ENCODE results near the gene NBEAL2.

NBEAL2 gene

DNA sequence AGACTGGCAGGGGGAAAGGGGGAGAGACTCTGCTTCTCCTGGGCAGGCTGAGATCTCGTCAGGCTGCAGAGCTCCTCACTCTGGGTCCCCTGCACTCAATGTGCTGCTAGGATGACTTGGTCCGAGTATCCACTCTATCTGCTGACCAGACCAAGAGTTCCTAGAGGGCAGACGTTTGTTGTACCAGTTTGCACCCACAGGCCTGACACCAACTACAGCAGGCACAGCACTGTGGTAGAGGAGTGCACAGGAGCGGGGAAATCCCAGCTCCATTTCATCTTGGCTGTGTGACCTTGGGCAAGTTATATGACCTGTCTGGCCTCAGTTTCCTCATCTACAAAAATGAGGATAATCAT is 31.9 kb upstream of the NBEAL2 start:
- Histone ChIP-seq H3K27me3 (ENCODE audit: insufficient read depth, low read depth) (no peaks in the 10 kb centered on the region), H3K4me3 (IDR thresholded peaks at IDR 0.05; ENCODE audit: insufficient read depth, low read depth, low read length) (no peak overlapping the region), H3K4me2 (no peak overlapping the region), H4K20me1 (ENCODE audit: insufficient read depth) (no peaks in the 10 kb centered on the region), H3K27ac (no peak overlapping the region), H3K4me1 (ENCODE audit: low read depth, poor library complexity, severe bottlenecking) (peaks cover 16% of the 10 kb centered on the region), H2AFZ (ENCODE audit: low read depth) (no peak overlapping the region), H3K36me3 (ENCODE audit: insufficient read depth) (no peaks in the 10 kb centered on the region), H3K9ac (no peak overlapping the region), H3K79me2 (ENCODE audit: insufficient read depth, low read depth) (peaks cover 57% of the 10 kb centered on the region; the same call in 1 of the 2 replicates)
- TF ChIP-seq, protein P1, sequence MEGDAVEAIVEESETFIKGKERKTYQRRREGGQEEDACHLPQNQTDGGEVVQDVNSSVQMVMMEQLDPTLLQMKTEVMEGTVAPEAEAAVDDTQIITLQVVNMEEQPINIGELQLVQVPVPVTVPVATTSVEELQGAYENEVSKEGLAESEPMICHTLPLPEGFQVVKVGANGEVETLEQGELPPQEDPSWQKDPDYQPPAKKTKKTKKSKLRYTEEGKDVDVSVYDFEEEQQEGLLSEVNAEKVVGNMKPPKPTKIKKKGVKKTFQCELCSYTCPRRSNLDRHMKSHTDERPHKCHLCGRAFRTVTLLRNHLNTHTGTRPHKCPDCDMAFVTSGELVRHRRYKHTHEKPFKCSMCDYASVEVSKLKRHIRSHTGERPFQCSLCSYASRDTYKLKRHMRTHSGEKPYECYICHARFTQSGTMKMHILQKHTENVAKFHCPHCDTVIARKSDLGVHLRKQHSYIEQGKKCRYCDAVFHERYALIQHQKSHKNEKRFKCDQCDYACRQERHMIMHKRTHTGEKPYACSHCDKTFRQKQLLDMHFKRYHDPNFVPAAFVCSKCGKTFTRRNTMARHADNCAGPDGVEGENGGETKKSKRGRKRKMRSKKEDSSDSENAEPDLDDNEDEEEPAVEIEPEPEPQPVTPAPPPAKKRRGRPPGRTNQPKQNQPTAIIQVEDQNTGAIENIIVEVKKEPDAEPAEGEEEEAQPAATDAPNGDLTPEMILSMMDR (conservative IDR thresholded peaks at IDR 0.05; ENCODE audit: low read depth, low read length), result no peak

DNA sequence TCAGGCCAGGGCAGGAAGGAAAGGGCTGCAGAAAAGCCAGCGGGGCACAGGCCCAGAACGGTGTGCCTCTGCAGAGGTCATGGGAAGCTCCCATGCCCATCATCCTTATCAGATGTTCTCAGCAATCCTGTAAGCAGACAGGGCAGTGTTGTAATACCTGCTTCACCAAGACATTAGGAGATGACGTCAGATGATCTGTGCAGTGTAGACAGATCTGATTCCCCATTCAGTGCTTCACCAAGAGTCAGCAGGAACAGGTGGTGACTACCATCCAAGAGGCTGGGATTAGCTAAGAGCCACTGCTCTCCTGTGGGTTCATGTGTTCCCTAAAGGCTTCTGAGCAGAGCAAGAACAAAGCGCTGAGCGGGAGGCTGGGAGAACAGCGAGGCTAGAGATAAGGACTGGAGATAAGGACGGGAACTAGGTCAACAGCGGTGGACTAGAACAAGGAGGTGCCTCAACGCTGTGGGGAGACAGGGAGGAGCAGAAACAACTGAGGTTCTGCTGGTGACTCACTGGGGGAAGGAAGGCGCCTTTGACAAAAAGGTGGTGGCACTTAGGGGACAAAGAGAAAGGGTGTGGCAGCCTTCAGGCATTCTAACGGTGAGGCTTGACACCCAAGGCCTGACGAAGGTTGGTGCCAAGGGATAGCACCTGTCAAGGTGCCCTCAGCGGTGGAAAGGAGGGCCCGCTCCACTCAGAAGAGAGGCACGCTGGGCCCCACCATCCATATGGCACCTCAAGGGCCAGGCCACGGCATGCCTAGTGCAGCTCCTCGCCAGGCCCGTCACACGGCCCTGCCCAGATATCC is 31.3 kb upstream of the NBEAL2 start:
- Histone ChIP-seq H3K79me2 (ENCODE audit: insufficient read depth, low read depth) (peaks cover 63% of the 10 kb centered on the region; the same call in 1 of the 2 replicates), H3K36me3 (ENCODE audit: insufficient read depth) (no peaks in the 10 kb centered on the region), H3K4me1 (ENCODE audit: low read depth, poor library complexity, severe bottlenecking) (peaks cover 16% of the 10 kb centered on the region), H3K4me3 (IDR thresholded peaks at IDR 0.05; ENCODE audit: insufficient read depth, low read depth, low read length) (no peak overlapping the region), H3K27ac (no peak overlapping the region), H3K4me2 (no peak overlapping the region), H3K9ac (no peak overlapping the region), H2AFZ (ENCODE audit: low read depth) (no peak overlapping the region), H4K20me1 (ENCODE audit: insufficient read depth) (no peaks in the 10 kb centered on the region), H3K27me3 (ENCODE audit: insufficient read depth, low read depth) (no peaks in the 10 kb centered on the region)
- TF ChIP-seq, protein P1 (conservative IDR thresholded peaks at IDR 0.05; ENCODE audit: low read depth, low read length), result no peak

DNA sequence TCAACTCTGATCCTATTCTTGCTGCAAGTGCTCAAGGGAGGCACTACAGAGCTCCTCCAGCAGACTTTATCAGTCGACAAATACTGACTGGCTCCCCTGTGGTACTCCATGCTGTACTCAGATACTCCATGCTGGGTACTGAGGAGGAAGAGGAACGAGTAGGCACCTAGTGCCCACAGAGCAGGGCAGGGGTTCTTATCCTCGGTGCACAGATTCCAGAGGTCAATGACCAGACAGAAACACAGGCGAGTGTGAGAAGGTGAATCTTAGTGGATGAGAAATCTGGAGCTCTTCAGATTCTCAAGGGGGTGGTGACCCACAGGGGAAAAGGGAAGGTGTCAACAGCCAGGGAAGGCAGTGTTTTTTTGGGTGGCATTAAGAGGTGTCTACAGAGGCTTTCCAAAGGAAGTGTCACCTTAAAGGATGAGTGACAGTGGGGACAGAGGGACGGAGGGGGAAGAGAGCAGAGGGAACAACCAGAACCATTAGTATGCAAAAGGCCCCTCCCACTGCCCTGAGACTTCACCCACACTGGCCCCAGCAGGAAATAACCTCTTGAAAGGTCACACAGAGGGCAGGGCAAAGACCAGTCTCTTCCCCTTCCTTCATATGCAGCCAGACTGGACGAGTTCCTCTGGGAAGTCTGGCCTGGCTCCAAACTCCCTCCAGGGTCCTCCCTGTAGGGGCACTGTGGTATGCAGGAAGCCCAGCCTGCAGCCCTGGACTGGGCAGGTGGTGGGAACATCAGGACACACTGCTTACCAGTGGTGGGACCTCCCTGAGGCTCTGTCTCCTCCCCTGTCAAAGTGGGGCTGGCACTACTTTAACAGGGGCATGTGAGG is 30.4 kb upstream of the NBEAL2 start:
- no peak overlapping the region for H3K4me3 ChIP-seq (IDR thresholded peaks at IDR 0.05; ENCODE audit: insufficient read depth, low read depth, low read length)
- H3K4me2 ChIP-seq, result no peak overlapping the region
- no peaks in the 10 kb centered on the region for H3K27me3 ChIP-seq (ENCODE audit: insufficient read depth, low read depth)
- peaks cover 72% of the 10 kb centered on the region; the same call in 1 of the 2 replicates for H3K79me2 ChIP-seq (ENCODE audit: insufficient read depth, low read depth)
- no peak overlapping the region for H2AFZ ChIP-seq (ENCODE audit: low read depth)
- no peaks in the 10 kb centered on the region for H4K20me1 ChIP-seq (ENCODE audit: insufficient read depth)
- no peaks in the 10 kb centered on the region for H3K36me3 ChIP-seq (ENCODE audit: insufficient read depth)
- H3K4me1 ChIP-seq (ENCODE audit: low read depth, poor library complexity, severe bottlenecking), result peaks cover 16% of the 10 kb centered on the region
- TF ChIP-seq, protein P1 (conservative IDR thresholded peaks at IDR 0.05; ENCODE audit: low read depth, low read length), result no peak
- no peak overlapping the region for H3K9ac ChIP-seq
- H3K27ac ChIP-seq, result no peak overlapping the region

DNA sequence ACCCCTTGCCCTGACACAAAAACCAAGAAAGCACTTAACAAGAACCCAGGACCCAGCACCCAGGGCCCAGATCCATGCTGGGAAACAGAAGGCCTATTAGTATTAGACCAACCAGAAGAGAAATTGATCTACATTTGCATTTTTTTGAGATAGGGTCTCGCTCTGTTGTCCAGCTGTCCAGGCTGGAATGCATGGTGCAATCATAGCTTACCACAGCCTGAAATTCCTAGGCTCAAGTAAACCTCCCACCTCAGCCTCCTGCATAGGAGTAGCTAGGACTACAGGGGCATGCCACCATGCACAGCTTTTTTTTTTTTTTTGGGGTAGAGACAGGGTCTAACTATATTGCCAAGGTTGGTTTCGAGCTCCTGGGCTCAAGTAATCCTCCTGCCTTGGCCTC is 29.3 kb upstream of the NBEAL2 start:
- Histone ChIP-seq H3K9ac (no peak overlapping the region), H3K4me1 (ENCODE audit: low read depth, poor library complexity, severe bottlenecking) (peaks cover 16% of the 10 kb centered on the region), H3K4me3 (IDR thresholded peaks at IDR 0.05; ENCODE audit: insufficient read depth, low read depth, low read length) (no peak overlapping the region)

More for the DNA sequence above, 29.3 kb upstream of the NBEAL2 start:
- TF ChIP-seq, protein P1 (conservative IDR thresholded peaks at IDR 0.05; ENCODE audit: low read depth, low read length), result no peak
- H3K36me3 ChIP-seq (ENCODE audit: insufficient read depth), result no peaks in the 10 kb centered on the region
- no peaks in the 10 kb centered on the region for H3K27me3 ChIP-seq (ENCODE audit: insufficient read depth, low read depth)
- H4K20me1 ChIP-seq (ENCODE audit: insufficient read depth), result 0 out of 2 replicates have a peak, but pooled peaks cover 3% of the 10 kb centered on the region
- H3K27ac ChIP-seq, result no peak overlapping the region
- H3K4me2 ChIP-seq, result 0 out of 2 replicates have a peak overlapping the region, but pooled peaks have one; percentile 25
- peaks cover 75% of the 10 kb centered on the region; the same call in 1 of the 2 replicates for H3K79me2 ChIP-seq (ENCODE audit: insufficient read depth, low read depth)
- no peak overlapping the region for H2AFZ ChIP-seq (ENCODE audit: low read depth)

Data from KMS-11 (cell line).